HG03520 (cell line): ENCODE data around the gene COTL1.

Experiments
- ATAC-seq: cut with Tn5 transposase; IDR thresholded peaks from one replicate; pipeline ENCODE4 v1.9.1; 2021; ENCODE audit warnings: mild to moderate bottlenecking, moderate library complexity; ENCODE audit not compliant: unreplicated experiment

The COTL1 gene

DNA sequence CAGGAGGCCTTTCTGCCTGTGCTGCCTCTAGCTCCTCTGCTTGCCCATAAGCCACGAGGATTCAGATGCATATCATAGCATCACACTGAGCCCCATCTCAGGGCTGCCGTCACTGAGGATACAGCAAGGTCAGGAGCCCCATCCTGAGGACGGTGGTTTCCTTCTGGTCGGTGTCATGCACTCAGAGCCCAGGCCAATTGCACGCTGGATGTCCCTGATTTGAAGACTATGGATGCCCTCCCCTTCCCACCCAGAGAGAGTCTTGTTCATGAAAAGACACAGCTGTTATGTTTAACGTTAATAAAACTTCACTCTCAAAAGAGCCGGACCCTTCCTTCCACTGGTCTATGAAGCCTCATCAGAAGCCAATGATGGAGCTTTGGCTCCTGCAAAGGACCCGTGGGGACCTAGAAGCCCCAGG is 19.9 kb downstream of the COTL1 start:
- ATAC-seq = no peak

- no peak for ATAC-seq
Observed at GRCh38 chr16:84597528-84597896, 20.4 kb downstream of the COTL1 start.

DNA sequence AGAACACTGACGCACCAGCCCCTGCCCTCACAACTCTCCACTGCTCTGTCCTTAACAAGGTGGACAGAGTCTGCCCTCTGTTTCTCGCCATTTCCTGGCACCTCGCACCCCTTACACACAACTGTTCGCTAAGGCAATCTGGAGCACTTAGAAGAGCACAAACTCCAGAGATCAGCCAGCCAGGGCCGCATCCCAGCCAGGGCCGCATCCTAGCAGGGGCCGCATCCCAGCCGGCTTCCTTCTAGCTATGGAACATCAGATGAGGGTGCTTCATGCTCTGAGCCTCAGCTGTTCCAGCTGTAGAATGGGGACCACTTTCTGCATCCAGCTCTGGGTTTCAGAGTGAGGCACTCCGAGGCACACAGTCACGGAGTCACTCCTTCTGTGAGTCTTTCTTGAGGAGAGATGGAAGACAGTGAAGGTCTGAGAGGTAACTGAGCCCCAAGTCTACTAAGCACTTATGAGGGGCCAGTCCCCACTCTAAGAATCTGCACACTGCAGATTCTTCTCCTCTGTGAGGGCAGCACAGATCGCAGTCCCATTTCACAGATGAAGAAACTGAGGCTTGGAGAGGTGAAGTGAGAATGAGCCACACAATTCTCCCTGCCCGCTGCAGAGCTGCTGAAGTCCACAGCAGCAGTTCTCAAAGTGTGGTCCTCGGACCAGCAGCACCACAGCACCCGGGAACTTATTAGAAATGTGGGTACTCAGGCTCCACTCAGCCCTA is 20.9 kb downstream of the COTL1 start:
- ATAC-seq = no peak

DNA sequence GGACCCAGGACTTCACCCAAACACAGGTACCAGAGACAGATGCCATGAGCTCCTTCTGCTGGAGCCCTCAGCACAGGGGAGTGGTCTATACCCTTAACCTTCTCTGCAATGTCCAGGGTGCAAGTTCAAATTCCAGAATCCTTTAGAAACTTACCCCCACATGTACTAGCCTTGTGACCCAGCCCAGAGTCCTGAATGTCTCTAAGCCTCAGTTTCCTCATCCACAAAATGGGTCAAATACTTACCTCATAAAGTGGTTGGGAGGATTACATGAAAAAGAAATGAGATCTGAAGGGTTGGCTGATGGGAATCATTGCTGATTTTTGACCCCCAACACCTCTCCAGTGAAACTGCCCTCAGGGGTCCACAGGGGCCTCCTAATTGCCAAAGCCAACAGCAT is 21.7 kb downstream of the COTL1 start:
- ATAC-seq = no peak

DNA sequence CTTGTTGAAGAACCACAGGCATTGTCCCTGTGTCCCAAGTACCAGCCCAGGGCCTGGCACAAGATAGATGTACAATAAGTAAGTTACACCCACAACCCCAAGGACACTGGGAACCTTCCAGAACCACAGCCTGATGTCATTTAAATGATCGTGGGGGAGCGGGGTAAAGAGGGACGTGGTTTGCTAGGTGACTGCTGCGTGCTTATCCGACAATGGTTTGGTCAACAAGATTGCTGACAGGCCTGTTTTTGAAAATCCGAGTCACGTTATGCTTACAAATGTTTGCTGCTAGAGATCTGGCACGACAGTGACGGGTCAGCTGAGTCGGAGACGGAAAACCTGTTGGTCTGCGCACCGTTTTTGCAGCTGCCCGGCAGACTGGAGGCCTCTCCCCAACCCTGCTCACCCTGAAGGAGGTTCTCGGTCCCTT is 22.8 kb downstream of the COTL1 start:
- ATAC-seq = no peak

GRCh38 chr16:84594725-84595038 is 23.2 kb downstream of the COTL1 start:
- no peak for ATAC-seq

- ATAC-seq = peak; percentile 85
Observed at GRCh38 chr16:84593825-84594724, 23.8 kb downstream of the COTL1 start.

DNA sequence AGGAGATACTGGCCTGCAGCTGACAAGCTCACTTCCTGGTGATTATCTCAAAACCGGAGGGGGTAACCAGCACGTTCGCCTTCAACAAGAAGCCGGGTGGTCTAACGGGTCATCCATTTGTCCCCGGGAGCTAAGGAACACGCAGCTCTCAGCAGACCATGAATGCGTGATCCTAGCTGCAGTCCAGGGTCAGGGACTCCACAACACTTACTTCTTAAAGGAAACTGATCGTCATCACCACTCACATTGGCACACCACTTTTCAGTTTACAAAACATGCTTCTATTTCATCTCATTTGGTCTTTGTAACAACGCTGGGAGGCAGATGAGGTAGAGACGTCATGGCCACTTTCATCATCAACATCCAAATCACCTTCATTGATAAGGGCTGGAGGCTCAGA is 25.2 kb downstream of the COTL1 start:
- no peak for ATAC-seq

DNA sequence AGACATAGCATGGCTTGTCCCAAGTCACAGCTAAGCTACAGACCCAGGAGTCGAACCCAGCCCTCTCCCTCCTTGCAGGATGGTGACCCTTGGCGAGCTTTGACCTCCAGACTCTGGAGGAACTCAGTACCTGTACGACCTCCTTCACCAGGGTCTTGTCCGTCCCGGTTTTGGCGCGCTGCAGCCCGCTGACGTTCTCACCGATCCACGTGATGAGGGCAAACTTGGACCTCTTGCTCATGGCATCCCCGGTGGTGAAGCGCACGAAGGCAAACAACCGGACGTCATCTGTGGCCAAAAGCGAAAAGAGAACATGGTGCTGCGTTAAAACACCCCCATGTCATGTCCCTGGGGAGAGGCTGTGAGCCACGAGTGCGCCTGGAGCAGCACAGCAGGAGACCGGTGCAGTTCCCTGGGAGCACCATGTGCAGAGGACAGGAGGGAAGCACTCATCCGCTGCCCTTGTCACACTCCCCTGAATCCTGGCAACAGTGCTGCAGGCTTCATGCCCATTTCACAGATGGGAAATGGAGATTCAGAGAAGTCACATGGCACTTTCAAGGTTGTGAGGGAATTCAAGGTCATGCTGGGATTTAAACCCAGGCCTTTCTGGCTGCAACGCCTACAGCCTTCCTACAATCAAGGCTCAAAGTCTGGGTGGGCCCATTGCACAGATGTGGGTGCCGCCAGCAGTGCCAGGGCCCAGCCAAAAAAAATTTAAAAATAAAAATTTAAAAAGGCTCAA is 27.7 kb downstream of the COTL1 start:
- ATAC-seq = no peak

DNA sequence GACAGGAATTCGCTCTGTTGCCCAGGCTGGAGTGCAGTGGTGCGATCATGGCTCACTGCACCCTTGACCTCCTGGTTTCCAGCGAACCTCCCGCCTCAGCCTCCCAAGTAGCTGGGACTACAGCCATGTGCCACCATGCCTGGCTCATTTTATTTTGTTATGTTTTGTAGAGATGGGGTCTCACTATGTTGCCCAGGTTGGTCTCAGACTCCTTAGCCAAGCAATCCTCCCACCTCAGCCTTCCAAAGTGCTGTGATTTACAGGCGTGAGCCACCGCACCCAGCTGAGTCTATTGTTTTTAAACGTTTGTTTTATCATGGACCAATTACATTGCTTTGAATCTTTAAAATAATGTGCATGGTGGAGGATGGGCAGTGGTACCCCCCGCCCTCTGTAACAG is 28.9 kb downstream of the COTL1 start:
- ATAC-seq = no peak

DNA sequence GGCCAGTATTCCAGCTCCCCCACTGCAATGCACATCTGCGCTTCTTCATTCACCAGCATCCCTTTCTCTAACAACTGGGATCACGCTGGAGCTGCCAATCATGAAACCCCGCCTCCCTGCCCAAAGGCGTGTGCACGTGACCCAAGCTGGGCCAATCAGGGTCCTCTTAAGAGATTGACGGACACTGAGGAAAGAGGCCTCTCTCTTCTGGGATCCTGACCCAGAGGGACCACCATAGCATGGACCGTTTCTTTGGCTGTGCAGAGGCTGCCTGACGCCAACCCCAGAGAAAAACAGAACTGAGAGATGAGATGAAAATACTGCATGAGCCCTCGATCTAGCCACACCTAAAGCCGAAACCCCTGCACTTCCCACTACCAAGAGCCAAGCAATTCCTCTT is 32.0 kb downstream of the COTL1 start:
- no peak for ATAC-seq

DNA sequence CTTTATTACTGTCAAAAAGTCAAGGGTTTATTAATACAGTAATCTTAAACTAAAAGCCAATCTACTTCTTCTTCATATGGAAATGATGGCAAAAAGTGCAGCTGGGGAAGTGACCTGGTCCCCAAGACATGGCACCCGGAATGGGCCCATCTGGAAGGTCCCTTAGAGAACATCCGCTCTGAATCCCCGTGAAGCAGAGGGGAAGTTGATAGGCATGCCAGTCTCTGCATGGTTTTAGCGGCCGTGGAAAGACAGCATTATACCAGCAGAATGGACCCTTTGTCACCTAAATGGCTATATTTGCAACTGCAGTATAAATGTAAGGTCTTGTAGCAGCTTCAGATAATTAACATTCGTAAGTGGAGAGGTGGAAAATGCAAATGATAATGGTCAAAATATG is 32.4 kb downstream of the COTL1 start:
- ATAC-seq = no peak

DNA sequence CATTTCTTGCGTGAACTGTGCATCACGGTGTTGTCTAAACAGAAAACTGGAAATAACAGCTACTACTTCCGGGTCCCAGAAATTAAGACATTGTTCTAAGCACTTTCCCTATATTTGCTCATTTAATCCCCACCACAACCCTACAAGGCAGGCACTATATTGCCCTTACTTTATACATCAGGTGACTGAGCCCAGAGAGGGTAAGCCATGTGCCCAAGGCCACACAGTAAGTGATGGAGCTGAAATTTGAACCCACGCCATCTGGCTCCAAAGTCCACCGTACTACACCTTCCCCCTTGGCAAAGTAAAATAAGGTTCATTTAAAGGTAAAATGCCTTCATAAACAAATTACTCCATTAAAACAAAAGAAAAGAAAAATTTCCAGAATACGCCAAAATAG is 33.2 kb downstream of the COTL1 start:
- no peak for ATAC-seq

DNA sequence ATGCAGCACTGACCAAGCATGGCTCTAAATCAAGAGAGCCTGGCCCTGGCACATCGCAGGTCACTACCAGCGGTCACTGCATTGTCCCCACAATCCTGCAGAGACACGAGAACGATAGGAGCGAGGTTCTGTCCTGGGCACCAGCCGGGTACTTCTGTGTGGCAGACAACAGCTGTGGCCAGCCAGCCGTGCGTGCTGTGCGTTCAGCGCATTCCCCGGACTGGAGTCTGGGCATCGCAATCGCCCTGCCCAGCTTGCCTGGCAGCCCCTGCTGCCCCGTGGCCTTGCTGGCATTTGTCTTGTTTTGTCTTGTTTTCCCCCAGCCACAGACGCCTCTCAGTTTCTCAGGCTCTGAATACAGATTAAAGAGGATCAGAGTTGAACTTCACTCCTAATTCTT is 33.9 kb downstream of the COTL1 start:
- no peak for ATAC-seq

DNA sequence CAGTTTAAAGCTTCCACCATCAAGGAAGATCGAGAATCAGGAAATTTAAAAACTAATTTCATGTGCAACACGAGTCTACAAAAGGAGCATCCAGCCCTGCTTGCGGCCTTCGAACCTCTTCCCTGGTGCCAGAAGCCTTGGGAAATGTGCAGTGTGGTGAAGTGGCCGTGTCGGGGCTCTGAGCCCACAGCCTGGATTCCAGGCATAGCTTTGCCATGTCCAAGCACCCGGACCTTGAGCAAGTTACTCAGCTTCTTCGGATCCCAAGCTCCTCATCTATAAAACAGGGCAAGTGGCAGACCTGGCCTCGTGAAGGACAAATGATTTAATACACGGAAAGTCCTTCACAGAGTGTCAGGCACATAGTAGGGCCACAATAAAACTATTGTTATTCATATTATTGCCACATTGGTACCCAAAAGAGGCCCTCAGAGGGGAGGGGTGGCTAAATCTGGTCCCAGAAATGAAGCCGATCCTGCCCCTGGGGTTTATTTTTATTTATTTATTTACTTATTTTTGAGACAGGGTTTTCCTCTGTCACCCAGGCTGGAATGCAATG is 34.8 kb downstream of the COTL1 start:
- ATAC-seq = no peak

- ATAC-seq = no peak
Observed at GRCh38 chr16:84581158-84581557, 36.7 kb downstream of the COTL1 start.

GRCh38 chr16:84579936-84580335 is 37.9 kb downstream of the COTL1 start:
- no peak for ATAC-seq

GRCh38 chr16:84578538-84579126 is 39.2 kb downstream of the COTL1 start:
- ATAC-seq = no peak

DNA sequence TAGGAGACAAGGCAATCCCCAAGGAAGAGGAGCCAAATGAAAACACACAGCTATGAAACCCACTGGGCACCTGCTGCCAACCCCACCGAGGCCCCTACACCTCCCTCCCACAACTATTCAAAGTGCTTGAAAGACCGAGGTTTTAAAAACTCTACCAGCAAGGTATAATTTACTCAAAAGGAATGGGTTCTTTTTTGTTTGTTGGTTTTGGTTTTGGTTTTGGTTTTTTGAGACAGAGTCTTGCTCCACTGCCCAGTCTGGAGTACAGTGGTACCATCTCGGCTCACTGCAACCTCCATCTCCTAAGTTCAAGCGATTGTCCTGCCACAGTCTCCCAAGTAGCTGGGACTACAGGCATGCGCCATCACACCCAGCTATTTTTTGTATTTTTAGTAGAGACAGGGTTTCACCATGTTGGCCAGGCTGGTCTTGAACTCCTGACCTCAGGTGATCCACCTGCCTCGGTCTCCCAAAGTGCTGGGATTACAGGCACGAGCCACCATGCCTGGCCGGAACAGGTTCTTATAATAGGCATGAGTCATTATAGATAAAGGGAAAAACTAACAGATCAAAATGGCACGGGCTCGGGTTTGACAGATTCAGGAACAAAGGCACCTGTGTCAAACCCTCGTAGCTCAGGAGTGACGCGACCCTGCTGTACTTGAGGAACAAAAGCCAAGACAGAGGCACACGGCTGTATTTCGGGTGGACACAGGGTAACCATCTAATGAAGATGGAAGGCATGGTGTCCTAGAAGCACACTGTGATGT is 40.7 kb downstream of the COTL1 start:
- no peak for ATAC-seq

GRCh38 chr16:84575914-84576313 is 42.0 kb downstream of the COTL1 start:
- ATAC-seq = no peak
